SU-DHL-6 (cell line): Measurements from ENCODE around the gene ARHGAP35.

Source experiments
- CTCF ChIP-seq: fragments of 200-600 bp; sonication (generic); IDR thresholded peaks from one replicate; pipeline ENCODE4 v1.5.1; 2017; ENCODE audit warnings: antibody characterized with exemption, mild to moderate bottlenecking, low read length, moderate library complexity; ENCODE audit not compliant: insufficient read depth, poor library complexity, severe bottlenecking
- EZH2phosphoT487 ChIP-seq: fragments of 200-600 bp; sonication (generic), shearing (Covaris generic); conservative IDR thresholded peaks from 2 replicates; pipeline ENCODE4 v1.6.1; 2018; ENCODE audit warnings: mild to moderate bottlenecking, antibody characterized with exemption, low read length, moderate library complexity, mixed read lengths

DNA sequence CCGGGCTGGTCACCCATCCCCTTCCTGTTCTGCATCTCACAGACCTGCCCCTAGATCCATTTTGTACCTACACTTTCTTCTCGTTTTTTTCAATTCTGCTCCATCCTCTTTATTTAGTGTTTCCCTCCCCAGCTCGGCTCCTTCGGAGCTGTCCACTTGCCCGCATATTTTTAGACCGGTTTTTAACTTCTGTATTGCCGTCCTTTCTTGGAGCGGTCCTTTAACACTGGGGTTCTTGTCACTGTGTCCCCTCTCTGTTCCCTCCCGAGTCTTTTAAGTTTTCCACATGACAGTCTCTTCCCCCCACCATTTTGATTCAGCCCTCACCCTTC, 1.7 kb downstream of the ARHGAP35 start:
- TF ChIP-seq CTCF (no peak), EZH2phosphoT487 (no peak)
